Peyer's patch (tissue), 4 donors: ENCODE measurements around the gene CD68. TPM values are rescaled to one million over a fixed set of nuclear protein-coding genes. Genes with fewer than 3 reads are reported as not detected.

Experiments
- DNase-seq, 3 donors: peaks; one replicate each; pipeline ENCODE4 v3.0.0-alpha.2; 2017 to 2019
- H3K27ac ChIP-seq, 4 donors: fragments of 200-600 bp; sonication (generic); one replicate each; pipeline ENCODE4 v1.5.1; 2016 to 2019
- H3K27me3 ChIP-seq, 2 donors: fragments of 200-600 bp; sonication (generic); one replicate each; pipeline ENCODE4 v1.5.1; 2019
- H3K36me3 ChIP-seq, 3 donors: fragments of 200-600 bp; sonication (generic); one replicate each; pipeline ENCODE4 v1.5.1; 2016 to 2019
- H3K4me1 ChIP-seq, 4 donors: fragments of 200-600 bp; sonication (generic); one replicate each; pipeline ENCODE4 v1.5.1; 2016 to 2019
- H3K4me3 ChIP-seq, 4 donors: fragments of 200-600 bp; sonication (generic); 1 replicate in 3 of 4; 2 replicates in 1 of 4; pipeline ENCODE4 v1.5.1; 2016 to 2019; ENCODE audit warnings: mild to moderate bottlenecking in 1 of 4
- H3K9me3 ChIP-seq, 4 donors: fragments of 200-600 bp; sonication (generic); one replicate each; pipeline ENCODE4 v1.5.1; 2016 to 2019; ENCODE audit warnings: mild to moderate bottlenecking in 1 of 4
- CTCF ChIP-seq, 6 experiments: fragments of 450-650 bp in 4 of 6; fragments of 200-600 bp in 2 of 6; sonication (generic) in 1 of 6; IDR thresholded peaks; one replicate each; pipeline ENCODE4 v1.5.1; 2017 to 2019; ENCODE audit warnings: antibody characterized with exemption in 6 of 6, mild to moderate bottlenecking in 3 of 6, moderate library complexity in 1 of 6
- POLR2A ChIP-seq, 2 donors: fragments of 450-650 bp; IDR thresholded peaks; one replicate each; pipeline ENCODE4 v1.5.1; 2017; ENCODE audit warnings: antibody characterized with exemption in 2 of 2, mild to moderate bottlenecking in 2 of 2, moderate library complexity in 2 of 2
- total RNA-seq, 4 donors: library from RNA; depleted of rRNA; stranded (reverse); fragments of >200 nt; gene quantifications; one replicate each; pipeline ENCODE4 v1.1.0, GENCODE V29; 2016

The CD68 gene
- total RNA-seq, 4 donors from 2014 or later = 42.1 to 149 (median 124) TPM

DNA sequence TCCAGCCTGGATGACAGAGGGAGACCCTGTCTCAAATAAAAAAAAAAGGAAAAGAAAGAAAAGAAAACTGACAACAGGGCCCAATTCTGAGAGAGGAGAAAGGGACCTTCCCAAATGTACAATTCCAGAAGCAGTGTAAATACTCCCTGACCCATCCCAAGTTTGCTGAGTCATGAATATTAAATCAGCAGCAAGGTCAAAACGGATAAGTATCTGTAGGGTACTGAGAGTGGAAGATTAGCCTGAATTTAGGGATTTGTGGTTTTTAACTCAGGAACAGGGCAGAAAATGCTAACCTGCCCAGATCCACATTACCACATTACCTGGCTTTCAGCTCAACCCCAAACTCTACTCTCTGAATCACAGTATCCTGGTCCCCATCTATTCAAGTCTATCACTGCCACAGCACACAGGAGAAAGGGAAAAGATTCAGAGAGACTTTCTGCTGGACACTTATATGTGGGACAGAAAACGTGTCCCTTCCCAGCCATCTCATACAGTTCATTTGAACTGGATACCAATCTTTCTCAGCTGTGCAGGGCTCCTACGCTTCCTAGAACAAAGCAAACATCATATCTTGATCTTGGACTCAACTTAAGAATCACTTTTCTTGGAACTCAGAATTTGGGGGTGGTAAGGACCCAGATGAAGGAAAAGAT, 32.3 kb downstream of the CD68 start:
- no peaks in the 10 kb centered on the region for H3K27me3 ChIP-seq
- H3K4me1 ChIP-seq = peaks cover 0 to 31% (median 10%) of the 10 kb centered on the region in 4 donors
- H3K36me3 ChIP-seq = peaks cover 0 to 12% (median 0%) of the 10 kb centered on the region in 3 donors
- no peak for TF ChIP-seq POLR2A (IDR thresholded peaks at IDR 0.05)
- no peak for TF ChIP-seq CTCF (IDR thresholded peaks at IDR 0.05)
- H3K4me3 ChIP-seq = no peak overlapping the region
- H3K9me3 ChIP-seq = no peaks in the 10 kb centered on the region
- H3K27ac ChIP-seq = no peak overlapping the region
- DNase-seq = no peak

DNA sequence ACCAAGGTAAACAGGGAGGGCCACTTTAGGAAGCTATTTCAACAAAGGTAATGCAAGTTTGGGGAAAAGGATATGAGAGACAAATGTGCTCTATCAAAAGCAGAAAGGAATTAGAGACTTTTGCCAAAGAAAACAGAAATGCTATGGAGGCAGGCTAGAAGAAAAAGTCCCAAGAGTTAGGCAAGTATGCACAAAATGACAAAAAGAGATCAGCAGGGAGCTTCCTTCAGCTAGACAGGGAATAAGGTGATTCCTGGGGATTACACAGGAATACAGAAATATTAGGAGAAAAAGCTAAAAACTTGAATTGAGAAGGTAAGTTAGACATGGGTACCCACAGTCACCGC, 32.8 kb downstream of the CD68 start:
- no peak for TF ChIP-seq POLR2A (IDR thresholded peaks at IDR 0.05)
- TF ChIP-seq CTCF (IDR thresholded peaks at IDR 0.05) = no peak
- no peaks in the 10 kb centered on the region for H3K9me3 ChIP-seq
- H3K4me1 ChIP-seq = peaks cover 0 to 31% (median 10%) of the 10 kb centered on the region in 4 donors
- no peaks in the 10 kb centered on the region for H3K27me3 ChIP-seq
- DNase-seq = no peak
- H3K27ac ChIP-seq = no peak overlapping the region
- H3K4me3 ChIP-seq = no peak overlapping the region
- H3K36me3 ChIP-seq = peaks cover 0 to 12% (median 0%) of the 10 kb centered on the region in 3 donors

DNA sequence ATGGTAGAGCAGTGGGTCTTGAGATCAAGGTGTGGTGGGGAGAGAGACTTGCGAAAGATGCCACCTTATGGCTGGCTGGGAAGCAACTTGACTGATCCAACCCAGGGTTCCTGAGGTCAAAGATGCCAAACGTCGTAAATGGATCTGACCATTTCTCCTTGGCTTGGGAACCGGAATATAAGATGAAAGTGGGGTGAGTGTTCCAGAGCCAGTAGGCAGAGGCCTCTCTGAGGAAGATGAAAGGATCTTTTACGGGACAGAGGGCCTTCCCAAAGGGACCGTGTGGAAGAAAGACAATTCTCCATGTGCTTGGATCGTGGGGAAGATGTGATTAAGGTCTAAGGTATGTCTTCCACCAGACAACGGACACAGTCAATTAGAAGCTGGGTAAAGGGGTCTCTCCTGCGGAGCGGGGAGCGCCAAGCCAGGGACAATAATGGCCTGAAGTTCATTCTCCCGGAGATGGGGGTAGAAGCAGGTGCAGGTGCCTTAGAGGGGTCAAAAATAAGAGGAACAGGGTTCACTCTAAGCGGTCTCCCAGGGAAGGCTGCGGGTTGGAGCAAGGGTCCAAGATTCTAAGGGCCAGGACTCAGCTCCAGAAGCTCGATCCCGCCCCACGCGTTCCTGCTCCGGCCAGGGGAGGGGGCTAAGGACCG, 34.5 kb downstream of the CD68 start:
- TF ChIP-seq POLR2A (IDR thresholded peaks at IDR 0.05) (peak in 1 of 2 donors; percentile 11), CTCF (IDR thresholded peaks at IDR 0.05) (no peak)
- H3K4me3 ChIP-seq = peak overlapping the region; percentile 77 to 98 (median 95)
- H3K36me3 ChIP-seq = peaks cover 0 to 12% (median 0%) of the 10 kb centered on the region in 3 donors
- H3K27me3 ChIP-seq = no peaks in the 10 kb centered on the region
- no peaks in the 10 kb centered on the region for H3K9me3 ChIP-seq
- peak overlapping the region; percentile 90 to 100 (median 96) for H3K27ac ChIP-seq
- H3K4me1 ChIP-seq = peaks cover 0 to 31% (median 10%) of the 10 kb centered on the region in 4 donors
- peak in 1 of 3 donors; percentile 55 for DNase-seq

GRCh38 chr17:7614425-7615264, 35.2 kb downstream of the CD68 start, which contains the start of gene FXR2:
Gene FXR2, minus strand, starts transcription at chr17:7614897. Its CDS starts 365 bp downstream, at chr17:7614532.
- H3K9me3 ChIP-seq = no peaks in the 10 kb centered on the region
- peaks cover 0 to 31% (median 10%) of the 10 kb centered on the region in 4 donors for H3K4me1 ChIP-seq
- DNase-seq = peak; percentile 99 to 100 (median 100)
- H3K27ac ChIP-seq = peak within 1 kb of the TSS; percentile 90 to 100 (median 96)
- H3K4me3 ChIP-seq = peak within 1 kb of the TSS; percentile 77 to 98 (median 95)
- TF ChIP-seq CTCF (IDR thresholded peaks at IDR 0.05) (peak; percentile 60 to 84 (median 76)), POLR2A (IDR thresholded peaks at IDR 0.05) (peak; percentile 73 to 84)
- no peaks in the 10 kb centered on the region for H3K27me3 ChIP-seq
- H3K36me3 ChIP-seq = peaks cover 0 to 12% (median 0%) of the 10 kb centered on the region in 3 donors

GRCh38 chr17:7615265-7615747, 35.9 kb downstream of the CD68 start:
- Histone ChIP-seq H3K36me3 (peaks cover 0 to 12% (median 0%) of the 10 kb centered on the region in 3 donors), H3K27ac (peak overlapping the region; percentile 78 to 100 (median 96)), H3K27me3 (no peaks in the 10 kb centered on the region), H3K4me3 (peak overlapping the region; percentile 34 to 97 (median 66)), H3K9me3 (no peaks in the 10 kb centered on the region), H3K4me1 (peaks cover 0 to 31% (median 10%) of the 10 kb centered on the region in 4 donors)
- no peak for DNase-seq
- no peak for TF ChIP-seq POLR2A (IDR thresholded peaks at IDR 0.05)
- TF ChIP-seq CTCF (IDR thresholded peaks at IDR 0.05) = no peak
